Measurements from ENCODE around the gene VCL. TPM values are rescaled to one million over a fixed set of nuclear protein-coding genes. Genes with fewer than 3 reads are reported as not detected.
"Not testable (repeated sequence)": the region's sequence is repeated elsewhere in the genome, so short reads cannot be mapped to it uniquely, and the experiment has no call there.

Gene VCL
- total RNA-seq, 2 donors from 2014 or later: 24.4 to 31.6 TPM

- Histone ChIP-seq H3K9me3 (no peaks in the 10 kb centered on the region), H3K4me3 (no peak overlapping the region), H3K27ac (no peak overlapping the region), H3K4me1 (peaks cover 9% of the 10 kb centered on the region), H3K36me3 (replicated peaks in 1 of 2; ENCODE audit: insufficient read depth in 1 of 2, low read depth in 2 of 2) (no peaks in the 10 kb centered on the region), H3K27me3 (no peaks in the 10 kb centered on the region)
- intact Hi-C loops (cut with DNase I): no loop called here
- 82 to 91% methylated on average over 2 of the region's 2 CpGs for WGBS, 2 donors
- DNase-seq: no peak
- ATAC-seq: no peak
- no peak for TF ChIP-seq CTCF (IDR thresholded peaks at IDR 0.05)
- TF ChIP-seq POLR2A (IDR thresholded peaks at IDR 0.05): no peak
These were observed 2.9 kb upstream of the VCL start for GRCh38 chr10:73995035-73995358.

- no peaks in the 10 kb centered on the region for H3K27me3 ChIP-seq
- H3K36me3 ChIP-seq (replicated peaks in 1 of 2; ENCODE audit: insufficient read depth in 1 of 2, low read depth in 2 of 2): no peaks in the 10 kb centered on the region
- DNase-seq (no peak), ATAC-seq (peak; percentile 24)
- H3K4me3 ChIP-seq: peak overlapping the region in 1 of 2 donors; percentile 46
- H3K4me1 ChIP-seq: peaks cover 27% of the 10 kb centered on the region
- TF ChIP-seq CTCF (IDR thresholded peaks at IDR 0.05): no peak
- no peak for TF ChIP-seq POLR2A (IDR thresholded peaks at IDR 0.05)
- intact Hi-C loops (cut with DNase I): no loop called here
- no peaks in the 10 kb centered on the region for H3K9me3 ChIP-seq
- H3K27ac ChIP-seq: peak overlapping the region; percentile 70 to 99 (median 99)
- 0 to 2% methylated on average over 7 to 11 of the region's 11 CpGs for WGBS, 2 donors
These were observed 492 bp upstream of the VCL start for GRCh38 chr10:73997461-73997786.

- ATAC-seq: peak; percentile 1
- TF ChIP-seq POLR2A (IDR thresholded peaks at IDR 0.05) (no peak), CTCF (IDR thresholded peaks at IDR 0.05) (no peak)
- Histone ChIP-seq H3K4me3 (peak overlapping the region; percentile 83 to 98), H3K9me3 (no peaks in the 10 kb centered on the region), H3K27me3 (no peaks in the 10 kb centered on the region), H3K4me1 (peaks cover 33% of the 10 kb centered on the region), H3K27ac (peak overlapping the region; percentile 87 to 99 (median 99)), H3K36me3 (replicated peaks in 1 of 2; ENCODE audit: insufficient read depth in 1 of 2, low read depth in 2 of 2) (no peaks in the 10 kb centered on the region)
- WGBS, 2 donors: 0% methylated on average over 10 to 17 of the region's 21 CpGs
- intact Hi-C loops (cut with DNase I): no loop called here
- DNase-seq: no peak
These were observed 660 bp downstream of the VCL start for GRCh38 chr10:73998623-73998928.

GRCh38 chr10:73998929-73999691 lies 1.2 kb downstream of the VCL start:
- intact Hi-C loops (cut with DNase I): no loop called here
- Histone ChIP-seq H3K9me3 (no peaks in the 10 kb centered on the region), H3K27ac (peak overlapping the region; percentile 87 to 99 (median 99)), H3K27me3 (no peaks in the 10 kb centered on the region), H3K4me3 (peak overlapping the region; percentile 83 to 98), H3K36me3 (replicated peaks in 1 of 2; ENCODE audit: insufficient read depth in 1 of 2, low read depth in 2 of 2) (no peaks in the 10 kb centered on the region), H3K4me1 (peaks cover 36% of the 10 kb centered on the region)
- DNase-seq (peak; percentile 57 to 75 (median 70)), ATAC-seq (peak; percentile 26)
- WGBS, 2 donors: 1 to 7% methylated on average over 11 to 13 of the region's 14 CpGs
- peak; percentile 19 to 76 (median 71) for TF ChIP-seq POLR2A (IDR thresholded peaks at IDR 0.05)
- TF ChIP-seq CTCF (IDR thresholded peaks at IDR 0.05): peak in 6 of 7 experiments; percentile 12 to 54 (median 48)

- no peaks in the 10 kb centered on the region for H3K27me3 ChIP-seq
- H3K9me3 ChIP-seq: no peaks in the 10 kb centered on the region
- no peaks in the 10 kb centered on the region for H3K36me3 ChIP-seq (replicated peaks in 1 of 2; ENCODE audit: insufficient read depth in 1 of 2, low read depth in 2 of 2)
- TF ChIP-seq CTCF (IDR thresholded peaks at IDR 0.05) (no peak), POLR2A (IDR thresholded peaks at IDR 0.05) (no peak)
- peak overlapping the region in 3 of 4 donors; percentile 99 for H3K27ac ChIP-seq
- 14 to 16% methylated on average over 1 of the region's 1 CpG for WGBS, 2 donors
- no peak overlapping the region for H3K4me3 ChIP-seq
- ATAC-seq (no peak), DNase-seq (no peak)
- H3K4me1 ChIP-seq: peaks cover 36% of the 10 kb centered on the region
- intact Hi-C loops (cut with DNase I): no loop called here
These were observed 1.8 kb downstream of the VCL start for GRCh38 chr10:73999703-74000102.

GRCh38 chr10:74000244-74000643 lies 2.3 kb downstream of the VCL start:
- Histone ChIP-seq H3K4me1 (peaks cover 36% of the 10 kb centered on the region), H3K27ac (peak overlapping the region in 3 of 4 donors; percentile 22 to 99 (median 99))

More at GRCh38 chr10:74000244-74000643, 2.3 kb downstream of the VCL start:
- intact Hi-C loops (cut with DNase I); DNase-seq; ATAC-seq; H3K9me3 ChIP-seq; H3K4me3 ChIP-seq; H3K36me3 ChIP-seq (replicated peaks in 1 of 2; ENCODE audit: insufficient read depth in 1 of 2, low read depth in 2 of 2); H3K27me3 ChIP-seq: not testable (repeated sequence)
- WGBS, 2 donors: 90% methylated on average over 11 of the region's 11 CpGs
